ENCODE measurements around the gene GDPD1.
"Not testable (repeated sequence)": the region's sequence is repeated elsewhere in the genome, so short reads cannot be mapped to it uniquely, and the experiment has no call there.

Gene GDPD1

DNA sequence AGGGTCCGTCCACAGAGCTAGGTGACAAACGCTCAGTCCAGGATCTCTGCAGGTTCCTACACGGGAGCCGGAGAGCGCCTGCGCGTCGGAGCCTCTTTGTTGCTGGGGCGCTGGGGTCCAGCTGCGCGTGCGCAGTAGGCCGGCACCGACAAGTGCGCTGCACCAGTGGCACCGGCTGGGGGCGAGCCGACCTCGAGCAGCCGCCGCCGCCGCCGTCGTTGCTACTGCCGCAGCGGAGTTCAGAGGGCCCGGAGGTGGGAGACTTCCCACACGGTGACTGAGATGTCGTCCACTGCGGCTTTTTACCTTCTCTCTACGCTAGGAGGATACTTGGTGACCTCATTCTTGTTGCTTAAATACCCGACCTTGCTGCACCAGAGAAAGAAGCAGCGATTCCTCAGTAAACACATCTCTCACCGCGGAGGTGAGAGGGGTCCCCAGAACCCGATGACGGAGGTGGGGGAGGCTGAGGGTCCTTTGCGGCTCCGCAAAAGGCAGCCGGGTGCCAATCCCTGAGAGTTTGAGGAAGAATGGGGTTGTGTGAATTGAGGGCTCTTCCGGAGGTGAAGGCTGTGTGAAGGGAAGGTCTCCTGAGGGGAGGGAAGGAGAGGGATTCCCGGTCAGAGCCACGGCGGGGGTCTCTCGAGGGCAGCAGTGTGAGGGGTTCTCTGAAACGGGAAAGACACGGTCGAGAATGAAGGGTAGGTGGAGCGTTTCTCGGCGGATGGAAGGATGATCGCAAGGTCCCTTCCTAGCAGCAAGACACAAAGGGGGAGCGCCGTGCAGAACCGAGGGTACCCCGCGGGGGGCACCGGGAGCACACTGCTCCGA lies at the start of gene GDPD1:
TSS of gene GDPD1 (plus strand) at position 184 of the 831 bp plus-strand sequence. CDS start at position 283, 99 bp downstream.
- TF ChIP-seq POLR2A (IDR thresholded peaks at IDR 0.05; ENCODE audit: low read depth, low read length) = no peak
- FAIRE-seq (peak; percentile 68), DNase-seq (ENCODE audit: insufficient read length, low spot score) (peak; percentile 97)

- FAIRE-seq (no peak), DNase-seq (ENCODE audit: insufficient read length, low spot score) (no peak)
- no peak for TF ChIP-seq POLR2A (IDR thresholded peaks at IDR 0.05; ENCODE audit: low read depth, low read length)
Observed at GRCh38 chr17:59172436-59173004, 47.8 kb upstream of the GDPD1 start.

DNA sequence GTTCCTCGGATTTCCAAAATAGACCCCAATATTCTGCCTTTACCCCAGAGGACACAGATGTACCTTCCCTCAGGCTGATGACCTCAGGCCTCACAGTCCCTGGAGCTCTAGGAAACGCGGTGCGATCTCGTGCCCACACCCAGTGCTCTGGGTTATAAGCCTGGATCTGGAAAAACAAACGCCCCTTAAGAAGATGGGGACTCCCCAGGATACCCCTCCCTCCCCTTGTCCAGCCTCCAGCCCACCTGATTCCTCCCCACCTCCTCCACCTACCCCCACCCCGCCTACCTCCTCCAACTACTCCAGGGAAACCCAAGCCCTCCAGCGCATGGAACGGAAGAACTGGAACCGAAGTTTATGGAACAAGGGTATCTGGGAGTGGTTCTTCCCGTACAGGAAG lies 45.6 kb upstream of the GDPD1 start:
- no peak for FAIRE-seq
- no peak for TF ChIP-seq POLR2A (IDR thresholded peaks at IDR 0.05; ENCODE audit: low read depth, low read length)
- no peak for DNase-seq (ENCODE audit: insufficient read length, low spot score)

DNA sequence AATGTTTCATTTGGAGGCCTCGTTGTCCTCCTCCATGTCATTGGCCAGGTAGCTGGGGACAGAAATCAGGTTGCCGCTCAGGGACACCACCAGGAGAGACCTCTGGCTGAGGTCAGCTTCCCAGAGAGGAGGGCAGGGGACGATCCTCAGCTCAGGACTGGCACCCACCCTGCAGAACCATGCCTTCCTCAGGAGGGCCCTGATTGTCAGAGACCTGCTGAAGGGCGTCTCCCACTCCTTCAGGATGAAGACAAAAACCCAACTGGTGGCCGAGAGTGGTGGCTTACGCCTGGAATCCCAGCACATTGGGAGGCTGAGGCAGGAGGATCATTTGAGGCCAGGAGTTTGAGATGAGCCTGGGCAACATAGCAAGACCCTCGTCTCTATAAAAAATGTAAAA lies 45.2 kb upstream of the GDPD1 start:
- no peak for FAIRE-seq
- no peak for TF ChIP-seq POLR2A (IDR thresholded peaks at IDR 0.05; ENCODE audit: low read depth, low read length)
- DNase-seq (ENCODE audit: insufficient read length, low spot score) = no peak

GRCh38 chr17:59178266-59178985 lies 41.9 kb upstream of the GDPD1 start:
- DNase-seq (ENCODE audit: insufficient read length, low spot score) = no peak
- no peak for FAIRE-seq
- no peak for TF ChIP-seq POLR2A (IDR thresholded peaks at IDR 0.05; ENCODE audit: low read depth, low read length)

- not testable (repeated sequence) for DNase-seq (ENCODE audit: insufficient read length, low spot score); FAIRE-seq
Observed at GRCh38 chr17:59179601-59180000, 40.7 kb upstream of the GDPD1 start.

DNA sequence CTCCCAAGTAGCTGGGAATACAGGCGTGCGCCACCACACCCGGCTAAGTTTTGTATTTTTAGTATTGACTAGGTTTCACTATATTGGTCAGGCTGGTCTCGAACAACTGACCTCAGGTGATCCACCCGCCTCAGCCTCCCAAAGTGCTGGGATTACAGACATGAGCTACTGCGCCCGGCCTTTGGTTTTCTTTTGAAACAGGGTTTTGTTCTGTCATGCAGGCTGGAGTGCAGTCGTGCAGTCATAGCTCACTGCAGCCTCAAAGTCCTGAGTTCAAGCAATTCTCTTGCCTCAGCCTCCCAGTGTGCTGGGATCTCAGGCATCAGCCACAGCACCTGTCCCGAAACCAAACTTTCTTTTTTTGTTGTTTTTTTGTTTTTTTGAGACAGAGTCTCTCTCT lies 39.7 kb upstream of the GDPD1 start:
- no peak for TF ChIP-seq POLR2A (IDR thresholded peaks at IDR 0.05; ENCODE audit: low read depth, low read length)
- DNase-seq (ENCODE audit: insufficient read length, low spot score) = no peak
- no peak for FAIRE-seq

DNA sequence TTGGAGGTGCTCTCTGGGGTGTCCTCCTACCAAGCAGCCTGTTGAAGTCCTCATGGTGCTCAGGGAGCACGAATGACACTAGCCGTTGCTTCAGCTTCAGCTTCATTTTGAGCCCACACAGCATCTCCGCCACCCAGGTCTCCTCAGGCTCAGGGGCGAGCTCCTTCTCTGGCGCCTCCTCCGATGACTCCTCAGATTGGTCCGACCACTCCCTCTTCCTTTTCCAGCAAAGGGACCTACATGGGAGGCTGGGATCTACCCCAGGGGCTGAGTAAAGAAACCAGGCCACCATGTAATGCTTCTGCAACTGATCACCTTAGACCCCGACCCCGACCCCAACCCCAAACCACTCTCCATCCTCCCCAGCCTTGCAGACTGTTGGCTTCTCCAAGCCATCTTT lies 38.8 kb upstream of the GDPD1 start:
- DNase-seq (ENCODE audit: insufficient read length, low spot score) = no peak
- no peak for FAIRE-seq
- no peak for TF ChIP-seq POLR2A (IDR thresholded peaks at IDR 0.05; ENCODE audit: low read depth, low read length)

DNA sequence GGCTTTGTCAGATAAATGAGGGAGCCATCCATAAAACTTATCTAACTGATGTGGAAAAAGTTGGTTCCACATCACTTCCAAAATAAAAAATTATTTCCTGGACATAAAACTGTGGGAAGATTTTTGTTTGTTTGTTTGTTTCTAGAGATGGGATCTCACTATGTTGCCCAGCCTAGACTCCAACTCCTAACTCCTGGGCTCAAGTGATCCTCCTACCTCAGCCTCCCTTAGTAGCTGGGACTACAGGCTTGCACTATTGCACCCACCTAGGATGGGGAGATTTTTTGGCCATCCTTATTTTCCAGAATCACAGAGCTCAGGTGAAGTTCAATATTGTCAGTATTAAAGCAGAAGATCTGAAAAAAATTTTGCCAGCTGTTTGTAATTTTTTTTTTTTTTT lies 34.3 kb upstream of the GDPD1 start:
- FAIRE-seq (no peak), DNase-seq (ENCODE audit: insufficient read length, low spot score) (no peak)
- no peak for TF ChIP-seq POLR2A (IDR thresholded peaks at IDR 0.05; ENCODE audit: low read depth, low read length)

GRCh38 chr17:59186850-59187249 lies 33.5 kb upstream of the GDPD1 start:
- FAIRE-seq = no peak
- DNase-seq (ENCODE audit: insufficient read length, low spot score) = no peak
- no peak for TF ChIP-seq POLR2A (IDR thresholded peaks at IDR 0.05; ENCODE audit: low read depth, low read length)

DNA sequence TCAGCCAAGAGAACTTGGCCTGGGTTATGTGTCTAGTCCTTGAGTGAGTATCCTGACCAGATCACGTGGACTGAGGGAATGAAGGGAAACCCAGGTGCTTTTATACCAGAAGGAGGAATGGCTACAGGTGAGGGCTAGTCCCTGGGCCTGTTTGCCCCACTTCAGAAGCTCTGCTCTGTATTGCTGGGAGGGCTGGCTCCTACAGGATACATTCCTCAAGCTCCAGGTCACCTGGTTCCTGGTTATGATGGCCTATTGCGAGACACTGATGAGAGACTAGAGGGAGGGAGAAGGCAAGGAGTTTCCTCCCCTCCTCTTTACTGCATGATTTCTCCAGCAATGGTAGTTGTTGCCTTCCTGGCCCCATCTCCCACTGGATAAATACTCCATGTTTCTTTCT lies 29.5 kb upstream of the GDPD1 start:
- FAIRE-seq (no peak), DNase-seq (ENCODE audit: insufficient read length, low spot score) (no peak)
- TF ChIP-seq POLR2A (IDR thresholded peaks at IDR 0.05; ENCODE audit: low read depth, low read length) = no peak

GRCh38 chr17:59193336-59193862 lies 26.9 kb upstream of the GDPD1 start:
- DNase-seq (ENCODE audit: insufficient read length, low spot score) = no peak
- no peak for TF ChIP-seq POLR2A (IDR thresholded peaks at IDR 0.05; ENCODE audit: low read depth, low read length)
- FAIRE-seq = no peak

DNA sequence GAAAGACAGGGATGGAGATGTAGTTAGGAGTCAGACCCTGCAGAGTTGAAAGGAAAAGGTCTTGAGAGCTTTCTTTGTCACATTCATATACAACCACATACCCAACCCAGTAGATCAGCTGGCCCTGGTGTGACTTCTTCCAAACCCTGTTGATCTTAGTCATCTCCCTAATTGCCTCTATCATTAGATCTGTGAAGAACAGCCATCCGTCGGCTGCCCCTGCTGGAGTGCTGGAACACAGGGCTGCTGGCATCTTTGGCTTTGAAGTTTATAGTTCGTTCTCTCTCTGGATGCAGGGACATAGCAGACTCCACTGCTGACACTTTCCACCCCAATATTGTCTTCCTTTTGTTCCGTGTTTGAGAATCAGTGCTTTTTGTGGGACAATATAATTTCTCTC lies 20.9 kb upstream of the GDPD1 start:
- FAIRE-seq = no peak

DNA sequence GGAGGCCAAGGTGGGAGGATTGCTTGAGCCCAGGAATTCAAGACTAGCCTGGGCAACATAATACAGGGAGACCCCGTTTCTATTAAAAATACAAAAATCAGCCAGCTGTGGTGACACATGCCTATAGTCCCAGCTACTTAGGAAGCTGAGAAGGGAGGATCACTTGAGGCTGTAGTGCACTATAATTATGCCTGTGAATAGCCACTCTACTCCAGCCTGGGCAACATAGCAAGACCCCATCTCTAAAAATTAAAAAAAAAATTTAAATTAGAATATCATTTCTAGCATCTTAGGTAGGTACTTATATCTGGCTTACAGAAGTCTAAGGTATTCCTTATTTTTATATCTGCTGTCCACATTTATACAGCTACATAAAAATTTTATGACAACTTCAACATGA lies 18.0 kb upstream of the GDPD1 start:
- no peak for TF ChIP-seq POLR2A (IDR thresholded peaks at IDR 0.05; ENCODE audit: low read depth, low read length)
- no peak for FAIRE-seq
- no peak for DNase-seq (ENCODE audit: insufficient read length, low spot score)

More for the DNA sequence above, 20.9 kb upstream of the GDPD1 start:
- TF ChIP-seq POLR2A (IDR thresholded peaks at IDR 0.05; ENCODE audit: low read depth, low read length) = no peak
- no peak for DNase-seq (ENCODE audit: insufficient read length, low spot score)

All from H54 (cell line).